PC-3 (cell line): ENCODE measurements around the gene CLDN16.

Experiments
- EZH2phosphoT487 ChIP-seq: fragments of 300-600 bp; sonication (generic); IDR thresholded peaks from 2 replicates; pipeline ENCODE4 v1.6.1; 2018; ENCODE audit warnings: mild to moderate bottlenecking, antibody characterized with exemption, low read length, borderline replicate concordance
- TF ChIP-seq, protein P1 (sequence below): fragments of 300-600 bp; sonication (generic); conservative IDR thresholded peaks from 2 replicates; pipeline ENCODE4 v1.5.1; 2017; ENCODE audit warnings: antibody characterized with exemption, low read depth, mild to moderate bottlenecking, low read length

DNA sequence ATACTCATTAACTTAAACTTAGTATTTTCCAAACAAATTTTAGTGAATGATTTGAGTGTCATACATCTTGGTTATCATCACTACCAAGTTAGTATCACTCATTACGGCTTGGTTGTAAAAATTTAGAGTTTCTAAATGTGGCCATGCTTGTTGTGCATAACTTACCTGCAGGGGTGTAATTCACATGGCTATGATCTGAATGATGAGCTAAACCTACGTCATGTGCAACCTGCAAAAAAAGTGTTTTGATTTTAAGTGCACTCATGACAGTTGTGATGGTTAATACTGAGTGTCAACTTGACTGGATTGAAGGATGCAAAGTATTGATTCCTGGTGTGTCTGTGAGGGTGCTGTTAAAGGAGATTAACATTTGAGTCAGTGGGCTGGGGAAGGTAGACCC, 17.6 kb upstream of the CLDN16 start:
- TF ChIP-seq, protein P1, sequence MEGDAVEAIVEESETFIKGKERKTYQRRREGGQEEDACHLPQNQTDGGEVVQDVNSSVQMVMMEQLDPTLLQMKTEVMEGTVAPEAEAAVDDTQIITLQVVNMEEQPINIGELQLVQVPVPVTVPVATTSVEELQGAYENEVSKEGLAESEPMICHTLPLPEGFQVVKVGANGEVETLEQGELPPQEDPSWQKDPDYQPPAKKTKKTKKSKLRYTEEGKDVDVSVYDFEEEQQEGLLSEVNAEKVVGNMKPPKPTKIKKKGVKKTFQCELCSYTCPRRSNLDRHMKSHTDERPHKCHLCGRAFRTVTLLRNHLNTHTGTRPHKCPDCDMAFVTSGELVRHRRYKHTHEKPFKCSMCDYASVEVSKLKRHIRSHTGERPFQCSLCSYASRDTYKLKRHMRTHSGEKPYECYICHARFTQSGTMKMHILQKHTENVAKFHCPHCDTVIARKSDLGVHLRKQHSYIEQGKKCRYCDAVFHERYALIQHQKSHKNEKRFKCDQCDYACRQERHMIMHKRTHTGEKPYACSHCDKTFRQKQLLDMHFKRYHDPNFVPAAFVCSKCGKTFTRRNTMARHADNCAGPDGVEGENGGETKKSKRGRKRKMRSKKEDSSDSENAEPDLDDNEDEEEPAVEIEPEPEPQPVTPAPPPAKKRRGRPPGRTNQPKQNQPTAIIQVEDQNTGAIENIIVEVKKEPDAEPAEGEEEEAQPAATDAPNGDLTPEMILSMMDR: no peak
- TF ChIP-seq EZH2phosphoT487: no peak
